H1 (cell line): ENCODE measurements around the gene TTC31. TPM values are rescaled to one million over a fixed set of nuclear protein-coding genes. Genes with fewer than 3 reads are reported as not detected.

Experiments used
- JUN ChIP-seq: IDR thresholded peaks from 2 replicates; pipeline ENCODE4 v1.6.1; 2011; ENCODE audit warnings: low read depth, mild to moderate bottlenecking, improper control_type of control experiment, low read length
- polyA plus RNA-seq, 7 experiments: library from polyadenylated mRNA; depleted of rRNA in 3 of 7; stranded (reverse) in 5 of 7; unstranded in 2 of 7; fragments of >200 nt in 5 of 7; fragments of 200-250 nt in 2 of 7; gene quantifications; 1 replicate in 5 of 7; 2 replicates in 1 of 7; 4 replicates in 1 of 7; pipeline versions ENCODE4 v1.2.1 to v1.2.3, GENCODE V29; 2011 to 2013; ENCODE audit warnings: missing spikeins in 2 of 7, mixed read lengths in 2 of 7
- total RNA-seq: library from RNA; stranded (reverse); fragmentation: NEBNext Ultra II Directional; extraction: Animal tissue kit (Norgen Biotek cat#: 25700); gene quantifications from 2 replicates; pipeline ENCODE4 v1.2.1, GENCODE V29; 2021

The TTC31 gene
- total and polyA plus RNA-seq, 2 of the 8 experiments (the other 6 are each of a cell fraction or from before 2014, with no cell fraction given): 28.8 to 29.9 TPM

GRCh38 chr2:74505448-74506246 is 22.8 kb downstream of the TTC31 start (continued):
- no peak for TF ChIP-seq JUN
